TTC549 (cell line): ENCODE measurements around the gene NPAS4.
"Not testable (repeated sequence)": the region's sequence is repeated elsewhere in the genome, so short reads cannot be mapped to it uniquely, and the experiment has no call there.

Experiments
- FAIRE-seq: peaks from 2 replicates; lab custom pipeline; 2012; peaks lifted over from hg19 to GRCh38; lab: Jason Lieb, UNC

NPAS4 gene

GRCh38 chr11:66457826-66458225, 37.0 kb downstream of the NPAS4 start:
- FAIRE-seq = no peak

DNA sequence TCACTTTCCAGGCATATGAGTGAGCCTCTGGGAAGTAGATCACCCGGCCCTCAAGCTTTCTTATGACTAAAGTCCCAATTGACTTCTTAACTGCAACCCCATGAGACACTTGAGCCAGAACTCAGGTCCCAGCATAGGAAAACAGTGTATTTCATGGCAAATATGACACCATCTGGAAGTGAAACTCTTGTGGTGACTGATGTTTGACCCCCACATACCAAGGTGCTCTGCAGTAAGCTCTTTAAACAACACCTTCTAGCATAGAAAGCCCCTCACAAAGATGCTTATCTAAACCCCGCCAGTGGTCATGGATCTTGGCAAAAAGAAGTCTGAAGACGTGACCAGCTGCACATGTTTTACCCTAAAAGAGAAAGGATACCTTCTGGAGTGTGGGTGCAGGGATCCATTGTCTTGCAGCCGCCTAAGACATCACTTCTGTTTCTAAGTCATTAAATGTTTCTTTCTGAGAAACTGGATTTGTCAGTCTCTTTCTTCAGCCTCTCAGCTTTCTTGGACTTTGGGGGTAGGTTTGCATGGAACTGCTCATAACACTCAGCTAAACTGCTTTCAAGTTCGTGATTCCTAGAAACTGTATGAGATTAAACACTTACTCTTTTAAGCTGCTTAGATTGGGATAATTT, 38.4 kb downstream of the NPAS4 start:
- no peak for FAIRE-seq

DNA sequence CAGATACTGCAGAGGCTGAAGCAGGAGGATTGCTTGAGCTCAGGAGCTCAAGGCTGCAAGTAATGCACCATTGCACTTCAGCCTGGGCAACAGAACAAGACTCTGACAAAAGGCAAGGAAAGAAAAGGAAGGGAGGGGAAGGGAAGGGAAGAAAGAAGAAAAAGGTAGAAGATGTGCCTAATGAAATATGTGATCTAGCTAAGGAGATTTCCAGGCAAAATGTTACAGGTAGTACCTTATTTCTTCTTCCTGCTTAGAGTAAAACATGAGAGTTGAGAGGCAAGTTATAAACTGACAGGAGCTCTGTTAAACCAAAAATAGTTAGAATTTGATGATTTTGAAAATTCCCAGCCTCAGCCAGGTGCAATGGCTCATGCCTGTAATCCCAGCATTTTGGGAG, 41.2 kb downstream of the NPAS4 start:
- FAIRE-seq = no peak

GRCh38 chr11:66462911-66463310, 42.1 kb downstream of the NPAS4 start:
- no peak for FAIRE-seq

DNA sequence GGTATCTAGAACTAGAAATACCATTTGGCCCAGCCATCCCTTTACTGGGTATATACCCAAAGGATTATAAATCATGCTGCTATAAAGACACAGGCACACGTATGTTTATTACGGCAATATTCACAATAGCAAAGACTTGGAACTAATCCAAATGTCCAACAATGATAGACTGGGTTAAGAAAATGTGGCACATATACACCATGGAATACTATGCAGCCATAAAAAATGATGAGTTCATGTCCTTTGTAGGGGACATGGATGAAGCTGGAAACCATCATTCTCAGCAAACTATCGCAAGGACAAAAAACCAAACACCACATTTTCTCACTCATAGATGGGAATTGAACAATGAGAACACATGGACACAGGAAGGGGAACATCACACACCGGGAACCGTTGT, 43.3 kb downstream of the NPAS4 start:
- not testable (repeated sequence) for FAIRE-seq

DNA sequence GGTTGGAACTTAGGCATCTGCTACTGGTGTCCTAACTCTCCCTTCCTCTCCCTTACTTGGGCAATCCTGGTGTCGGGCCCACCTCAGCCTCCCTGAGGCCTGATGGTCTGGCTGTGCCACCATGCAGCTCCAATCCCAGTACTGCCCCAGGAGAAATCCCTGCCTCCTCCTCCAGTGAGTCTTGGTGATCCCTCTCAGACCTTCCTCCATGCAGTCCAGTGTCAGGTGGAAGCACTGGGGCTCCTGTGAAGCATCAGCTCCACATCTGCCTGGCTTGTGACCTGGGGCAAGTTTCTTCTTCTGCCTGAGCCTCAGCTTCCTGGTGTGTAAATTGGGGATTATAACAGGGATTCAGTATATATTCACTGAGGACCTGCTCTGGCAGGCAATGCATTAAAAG, 44.1 kb downstream of the NPAS4 start:
- FAIRE-seq = no peak

DNA sequence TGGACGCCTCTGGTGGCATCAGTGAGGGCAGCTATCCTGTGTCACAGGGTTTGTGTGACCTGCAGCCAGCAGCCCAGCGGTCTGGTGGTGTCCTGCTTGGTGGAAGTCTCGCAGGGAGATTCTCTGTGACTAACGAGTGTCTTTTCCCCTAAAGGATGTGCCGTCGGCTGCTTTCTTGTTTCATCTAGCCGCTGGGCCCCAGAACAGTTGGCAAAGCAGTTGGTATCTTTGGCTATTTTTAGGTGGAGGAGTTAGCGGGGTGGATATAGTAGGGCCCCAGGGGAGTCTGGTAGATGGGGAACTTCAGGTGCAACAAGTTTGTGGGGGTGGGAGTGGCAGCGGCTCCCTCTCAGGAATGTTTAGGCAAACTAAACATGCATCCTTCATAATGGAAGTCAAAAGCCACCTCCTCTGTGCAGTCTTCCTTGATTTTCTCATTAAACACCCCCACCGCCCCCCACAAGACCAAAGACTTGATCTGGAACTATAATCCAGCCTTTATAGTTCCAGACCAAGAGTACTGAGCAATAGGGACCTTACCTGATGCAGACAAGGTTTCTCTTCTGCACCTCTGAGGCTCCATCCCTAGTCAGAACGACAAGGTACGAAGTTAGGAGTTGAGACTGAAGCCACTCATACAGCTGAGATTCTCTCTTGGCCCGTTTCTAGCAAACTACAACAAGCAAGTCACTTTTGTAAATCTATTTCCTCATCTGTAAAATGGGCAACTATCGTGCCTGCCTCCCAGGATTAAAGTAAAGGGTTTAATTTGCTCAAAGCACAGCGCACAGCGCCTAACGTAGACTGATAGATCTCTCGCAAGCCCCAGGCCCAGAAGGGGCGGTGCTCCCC, 44.8 kb downstream of the NPAS4 start:
- no peak for FAIRE-seq

- FAIRE-seq = no peak
These were observed 45.6 kb downstream of the NPAS4 start, which contains the start of gene PELI3 for GRCh38 chr11:66466225-66467033. TSS of gene PELI3 (plus strand) at chr11:66466905. CDS start at chr11:66468129, 1,224 bp downstream.

GRCh38 chr11:66467034-66467659, 46.3 kb downstream of the NPAS4 start:
- FAIRE-seq = no peak

- FAIRE-seq = no peak
These were observed 46.9 kb downstream of the NPAS4 start for GRCh38 chr11:66467756-66468155.

DNA sequence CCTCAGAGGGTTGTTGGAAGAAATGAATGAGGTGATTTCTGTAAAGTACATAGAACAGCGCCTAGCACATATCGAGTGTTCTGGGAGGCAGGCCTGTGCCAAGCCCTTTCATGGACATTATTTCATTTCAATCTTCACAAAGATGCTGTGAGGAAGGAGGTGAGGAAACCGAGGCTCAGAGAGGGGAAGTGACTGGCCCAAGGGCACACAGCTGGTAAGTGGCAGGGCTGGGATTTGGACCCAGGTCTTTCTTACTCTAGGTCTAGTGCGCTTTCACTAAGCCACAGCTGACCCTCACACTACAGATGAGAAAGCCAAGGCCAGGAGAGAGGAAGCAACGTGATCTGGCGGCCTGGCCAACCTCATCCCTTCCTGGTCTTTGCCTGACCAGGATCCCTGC, 47.9 kb downstream of the NPAS4 start:
- no peak for FAIRE-seq

DNA sequence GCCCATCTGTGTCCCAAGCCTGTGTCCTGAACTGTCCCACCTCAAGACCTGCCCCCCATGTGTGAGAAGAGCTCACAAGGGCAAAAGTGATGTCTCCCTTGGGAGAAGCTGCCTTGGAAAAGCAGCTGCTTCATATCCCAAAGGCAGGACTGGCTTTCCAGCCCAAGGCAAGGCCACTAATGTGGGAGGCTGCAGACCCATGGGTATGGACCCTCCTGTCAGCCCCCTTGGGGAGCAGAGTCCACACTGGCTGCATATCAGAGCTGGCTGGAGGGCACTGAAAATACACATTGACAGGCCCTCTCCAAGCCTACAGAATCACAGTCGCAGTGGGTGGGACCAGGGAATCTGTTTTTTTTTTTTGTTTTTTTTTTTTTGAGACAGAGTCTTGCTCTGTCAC, 48.6 kb downstream of the NPAS4 start:
- FAIRE-seq = no peak

DNA sequence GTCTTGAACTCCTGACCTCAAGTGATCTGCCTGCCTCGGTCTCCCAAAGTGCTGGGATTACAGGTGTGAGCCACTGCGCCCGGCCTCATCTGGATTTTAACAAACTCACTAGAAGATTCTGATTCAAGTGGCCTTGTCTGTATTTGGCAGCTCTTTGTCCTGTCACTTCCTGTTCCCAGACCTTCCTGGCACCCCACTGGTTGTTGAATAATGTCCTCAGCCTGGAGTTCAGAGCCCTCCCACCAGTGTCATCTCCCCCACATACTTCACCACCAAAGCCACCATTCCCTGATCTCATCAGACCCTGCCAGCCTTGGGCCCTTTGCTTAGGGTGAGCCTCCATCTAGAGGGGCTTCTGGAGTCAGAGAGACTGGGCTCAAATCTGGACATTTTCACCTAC, 49.2 kb downstream of the NPAS4 start:
- no peak for FAIRE-seq

DNA sequence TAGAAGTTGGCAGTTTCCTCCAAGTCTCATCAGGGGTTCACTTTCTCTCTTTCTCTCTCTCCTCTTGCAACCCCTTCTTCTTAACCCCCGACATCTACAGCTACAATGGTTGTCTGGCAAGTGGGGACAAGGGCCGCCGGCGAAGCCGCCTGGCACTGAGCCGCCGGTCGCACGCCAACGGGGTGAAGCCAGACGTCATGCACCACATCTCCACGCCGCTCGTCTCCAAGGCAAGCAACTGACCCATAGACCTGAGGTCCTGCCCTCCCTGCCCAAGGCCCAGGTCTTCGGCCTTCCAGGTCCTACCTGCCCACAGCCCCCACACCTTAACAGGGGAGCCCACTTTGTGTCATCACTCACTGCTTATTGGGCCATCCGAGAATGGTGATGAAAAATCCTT, 50.3 kb downstream of the NPAS4 start:
- no peak for FAIRE-seq

GRCh38 chr11:66472054-66472453, 51.2 kb downstream of the NPAS4 start:
- FAIRE-seq = no peak

GRCh38 chr11:66473167-66473566, 52.3 kb downstream of the NPAS4 start:
- no peak for FAIRE-seq

DNA sequence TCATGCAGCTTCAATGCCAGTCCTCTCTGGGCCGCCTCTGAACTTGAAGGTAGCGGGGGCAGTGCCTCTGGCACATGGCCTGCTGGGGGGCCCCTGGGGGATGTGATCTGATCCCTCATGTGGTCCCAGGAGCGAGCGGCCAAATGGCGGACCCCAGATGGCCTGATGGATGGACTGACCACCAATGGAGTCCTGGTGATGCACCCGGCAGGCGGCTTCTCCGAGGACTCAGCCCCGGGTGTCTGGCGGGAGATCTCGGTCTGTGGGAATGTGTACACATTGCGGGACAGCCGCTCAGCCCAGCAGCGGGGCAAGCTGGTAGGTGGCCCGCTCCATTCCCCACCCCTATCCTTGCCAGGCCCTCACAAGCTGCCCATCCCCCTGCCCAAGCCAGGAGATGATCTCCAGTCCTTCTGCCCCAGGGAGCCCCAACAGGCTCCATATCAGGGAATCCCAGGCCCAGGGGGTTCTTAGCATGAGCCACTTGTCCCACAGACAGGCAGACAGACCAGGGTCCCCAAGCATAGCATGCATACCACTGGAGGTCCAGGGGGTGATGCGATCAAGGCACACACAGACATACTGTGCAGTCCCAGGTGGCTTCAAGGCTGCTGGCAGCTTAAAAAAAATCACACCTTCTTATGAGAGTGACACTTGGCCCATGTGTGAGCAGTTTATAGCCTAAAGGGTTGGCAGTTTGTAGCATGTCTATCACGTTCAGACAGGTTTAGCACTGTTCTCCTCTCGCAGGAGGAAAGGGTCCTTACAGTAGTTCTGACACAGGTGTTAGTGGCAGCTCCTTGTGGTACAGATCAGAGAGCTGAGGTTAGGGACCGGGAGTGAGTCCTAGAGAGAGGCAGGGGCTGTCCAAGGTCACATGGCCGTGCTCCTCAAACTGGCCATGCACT, 53.0 kb downstream of the NPAS4 start:
- no peak for FAIRE-seq

- FAIRE-seq = no peak
These were observed 54.7 kb downstream of the NPAS4 start for GRCh38 chr11:66475349-66476172.
